Neural progenitor cell (in vitro differentiated cells): Measurements from ENCODE around the gene DISP3. TPM values are rescaled to one million over a fixed set of nuclear protein-coding genes. Genes with fewer than 3 reads are reported as not detected.

Experiments
- DNase-seq: peaks from one replicate; pipeline ENCODE4 v3.0.0-alpha.2; 2016; ENCODE audit warnings: low spot score
- H2AFZ ChIP-seq: fragments of 200-600 bp; sonication (generic); replicated peaks from 2 replicates; pipeline ENCODE4 v1.6.1; 2016; ENCODE audit warnings: antibody characterized with exemption
- H3F3A ChIP-seq: fragments of 200-600 bp; sonication (generic); 2 replicates; pipeline ENCODE4 v1.6.1; 2016; ENCODE audit warnings: antibody characterized with exemption, low read depth
- H3K27ac ChIP-seq: fragments of 200-600 bp; sonication (generic); 2 replicates; pipeline ENCODE4 v1.5.1; 2016; ENCODE audit warnings: mild to moderate bottlenecking
- H3K27me3 ChIP-seq: fragments of 200-600 bp; sonication (generic); 2 replicates; pipeline ENCODE4 v1.6.1; 2016; ENCODE audit warnings: mild to moderate bottlenecking, moderate library complexity
- H3K36me3 ChIP-seq: fragments of 200-600 bp; sonication (generic); 2 replicates; pipeline ENCODE4 v1.5.1; 2016
- H3K4me1 ChIP-seq: fragments of 200-600 bp; sonication (generic); 2 replicates; pipeline ENCODE4 v1.6.1; 2016; ENCODE audit warnings: mixed run types
- H3K4me2 ChIP-seq: fragments of 200-600 bp; sonication (generic); 2 replicates; pipeline ENCODE4 v1.6.1; 2016
- H3K4me3 ChIP-seq: fragments of 200-600 bp; sonication (generic); 2 replicates; pipeline ENCODE4 v1.5.1; 2016
- H3K79me2 ChIP-seq: fragments of 200-600 bp; sonication (generic); 2 replicates; pipeline ENCODE4 v1.6.1; 2016; ENCODE audit warnings: low read depth
- H3K9ac ChIP-seq: fragments of 200-600 bp; sonication (generic); 2 replicates; pipeline ENCODE4 v1.6.1; 2016
- H3K9me3 ChIP-seq: fragments of 200-600 bp; sonication (generic); 2 replicates; pipeline ENCODE4 v1.5.1; 2016; ENCODE audit warnings: low read depth
- H4K20me1 ChIP-seq: fragments of 200-600 bp; sonication (generic); 2 replicates; pipeline ENCODE4 v1.6.1; 2016; ENCODE audit warnings: low read depth
- H3K27ac Mint-ChIP-seq: 3 replicates; pipeline ENCODE4 v1.8.0; 2021; ENCODE audit warnings: mixed read lengths
- H3K27me3 Mint-ChIP-seq: 2 replicates; pipeline ENCODE4 v1.8.0; 2022; ENCODE audit warnings: low read depth, mild to moderate bottlenecking, inconsistent platforms, moderate library complexity, mixed read lengths; ENCODE audit not compliant: insufficient read depth
- H3K36me3 Mint-ChIP-seq: 3 replicates; pipeline ENCODE4 v1.8.0; 2021; ENCODE audit warnings: mixed read lengths
- H3K4me1 Mint-ChIP-seq: 3 replicates; pipeline ENCODE4 v1.8.0; 2021; ENCODE audit warnings: mixed read lengths
- H3K4me3 Mint-ChIP-seq: 3 replicates; pipeline ENCODE4 v1.8.0; 2021; ENCODE audit warnings: mild to moderate bottlenecking, moderate library complexity, mixed read lengths
- H3K9me3 Mint-ChIP-seq: 3 replicates; pipeline ENCODE4 v1.8.0; 2020; ENCODE audit warnings: mixed read lengths
- EZH2 ChIP-seq: fragments of 200-600 bp; sonication (generic); IDR thresholded peaks from 2 replicates; pipeline ENCODE4 v1.6.1; 2017; ENCODE audit warnings: antibody characterized with exemption, mild to moderate bottlenecking, moderate library complexity
- EZH2phosphoT487 ChIP-seq: fragments of 200-600 bp; sonication (generic); IDR thresholded peaks from 2 replicates; pipeline ENCODE4 v1.6.1; 2017; ENCODE audit warnings: antibody characterized with exemption
- total RNA-seq: library from RNA; depleted of rRNA; stranded (reverse); fragments of >200 nt; gene quantifications from 2 replicates; pipeline ENCODE4 v1.2.3, GENCODE V29; 2015; ENCODE audit warnings: low replicate concordance
- TF ChIP-seq, protein P1 (sequence below): fragments of 200-600 bp; sonication (generic); IDR thresholded peaks from 2 replicates; pipeline ENCODE4 v1.5.1; 2017; ENCODE audit warnings: antibody characterized with exemption, mild to moderate bottlenecking

Gene DISP3
- total RNA-seq, 1 donor from 2014 or later = 2.0 TPM

DNA sequence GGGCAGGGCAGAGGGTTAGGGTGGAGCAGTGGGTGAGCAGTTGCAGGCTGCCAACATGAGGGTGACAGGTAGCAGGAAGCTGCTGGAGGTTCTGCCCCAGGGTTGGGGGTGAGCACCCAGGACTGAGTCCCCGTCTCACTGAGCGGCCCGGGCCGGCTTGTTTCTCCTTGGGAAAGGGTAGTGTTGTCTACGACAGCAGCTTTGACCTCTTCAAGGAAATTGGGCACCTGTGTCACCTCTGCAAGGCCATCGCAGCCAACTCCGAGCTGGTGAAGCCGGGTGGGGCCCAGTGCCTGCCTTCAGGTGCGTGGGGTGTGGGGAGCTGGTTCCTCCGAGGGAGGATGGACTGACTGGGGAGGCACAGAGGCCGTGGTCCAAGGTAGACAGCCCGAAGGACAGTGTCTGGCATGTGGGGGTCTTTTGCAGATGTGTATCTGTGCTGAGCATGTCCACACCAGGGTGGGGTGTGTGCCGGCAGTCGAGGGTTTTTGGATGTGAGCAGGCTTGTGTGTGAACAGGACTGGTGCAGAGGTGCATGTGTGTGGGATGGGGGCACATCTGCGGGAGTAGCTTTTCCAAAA is 51.9 kb downstream of the DISP3 start:
- no peak for DNase-seq
- TF ChIP-seq, protein P1, sequence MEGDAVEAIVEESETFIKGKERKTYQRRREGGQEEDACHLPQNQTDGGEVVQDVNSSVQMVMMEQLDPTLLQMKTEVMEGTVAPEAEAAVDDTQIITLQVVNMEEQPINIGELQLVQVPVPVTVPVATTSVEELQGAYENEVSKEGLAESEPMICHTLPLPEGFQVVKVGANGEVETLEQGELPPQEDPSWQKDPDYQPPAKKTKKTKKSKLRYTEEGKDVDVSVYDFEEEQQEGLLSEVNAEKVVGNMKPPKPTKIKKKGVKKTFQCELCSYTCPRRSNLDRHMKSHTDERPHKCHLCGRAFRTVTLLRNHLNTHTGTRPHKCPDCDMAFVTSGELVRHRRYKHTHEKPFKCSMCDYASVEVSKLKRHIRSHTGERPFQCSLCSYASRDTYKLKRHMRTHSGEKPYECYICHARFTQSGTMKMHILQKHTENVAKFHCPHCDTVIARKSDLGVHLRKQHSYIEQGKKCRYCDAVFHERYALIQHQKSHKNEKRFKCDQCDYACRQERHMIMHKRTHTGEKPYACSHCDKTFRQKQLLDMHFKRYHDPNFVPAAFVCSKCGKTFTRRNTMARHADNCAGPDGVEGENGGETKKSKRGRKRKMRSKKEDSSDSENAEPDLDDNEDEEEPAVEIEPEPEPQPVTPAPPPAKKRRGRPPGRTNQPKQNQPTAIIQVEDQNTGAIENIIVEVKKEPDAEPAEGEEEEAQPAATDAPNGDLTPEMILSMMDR = no peak
- Histone ChIP-seq H3K4me3 (no peak overlapping the region), H3K4me1 (no peaks in the 10 kb centered on the region), H2AFZ (no peak overlapping the region), H3K27ac (no peak overlapping the region), H3K9me3 (no peaks in the 10 kb centered on the region), H3K4me2 (no peak overlapping the region), H4K20me1 (no peaks in the 10 kb centered on the region), H3K36me3 (no peaks in the 10 kb centered on the region), H3K79me2 (no peaks in the 10 kb centered on the region), H3K27me3 (no peaks in the 10 kb centered on the region), H3F3A (no peaks in the 10 kb centered on the region), H3K9ac (no peak overlapping the region)
- Mint-ChIP-seq H3K36me3 (peaks cover 2% of the 10 kb centered on the region), H3K4me1 (peaks cover 3% of the 10 kb centered on the region), H3K27ac (no peak overlapping the region), H3K4me3 (peak overlapping the region; percentile 49), H3K27me3 (peaks cover 2% of the 10 kb centered on the region), H3K9me3 (no peaks in the 10 kb centered on the region)

GRCh38 chr1:11531314-11531870 is 52.4 kb downstream of the DISP3 start:
- peaks cover 2% of the 10 kb centered on the region for H3K36me3 Mint-ChIP-seq
- H3K4me1 Mint-ChIP-seq = peaks cover 3% of the 10 kb centered on the region
- H3K4me3 Mint-ChIP-seq = no peak overlapping the region
- Histone ChIP-seq H3K36me3 (no peaks in the 10 kb centered on the region), H3F3A (no peaks in the 10 kb centered on the region), H3K9me3 (no peaks in the 10 kb centered on the region), H3K27me3 (no peaks in the 10 kb centered on the region), H4K20me1 (no peaks in the 10 kb centered on the region), H3K27ac (no peak overlapping the region), H3K4me1 (no peaks in the 10 kb centered on the region), H2AFZ (no peak overlapping the region), H3K79me2 (no peaks in the 10 kb centered on the region), H3K4me2 (no peak overlapping the region), H3K4me3 (no peak overlapping the region), H3K9ac (no peak overlapping the region)
- TF ChIP-seq EZH2phosphoT487 (no peak), EZH2 (no peak)
- TF ChIP-seq, protein P1 = no peak
- H3K27ac Mint-ChIP-seq = no peak overlapping the region
- no peaks in the 10 kb centered on the region for H3K9me3 Mint-ChIP-seq
- peaks cover 2% of the 10 kb centered on the region for H3K27me3 Mint-ChIP-seq
- peak; percentile 37 for DNase-seq

- Mint-ChIP-seq H3K27me3 (peaks cover 2% of the 10 kb centered on the region), H3K4me1 (peaks cover 3% of the 10 kb centered on the region), H3K36me3 (peaks cover 2% of the 10 kb centered on the region), H3K9me3 (no peaks in the 10 kb centered on the region), H3K4me3 (no peak overlapping the region), H3K27ac (no peak overlapping the region)
- no peaks in the 10 kb centered on the region for H3F3A ChIP-seq
- no peaks in the 10 kb centered on the region for H3K79me2 ChIP-seq
- DNase-seq = no peak
- no peaks in the 10 kb centered on the region for H3K9me3 ChIP-seq
- no peaks in the 10 kb centered on the region for H3K36me3 ChIP-seq
- H3K4me2 ChIP-seq = no peak overlapping the region
- TF ChIP-seq EZH2 (no peak), EZH2phosphoT487 (no peak)
- TF ChIP-seq, protein P1 = no peak
- H3K4me3 ChIP-seq = no peak overlapping the region
- no peaks in the 10 kb centered on the region for H4K20me1 ChIP-seq
- no peak overlapping the region for H3K9ac ChIP-seq
- no peak overlapping the region for H3K27ac ChIP-seq
- no peaks in the 10 kb centered on the region for H3K4me1 ChIP-seq
- no peak overlapping the region for H2AFZ ChIP-seq
- H3K27me3 ChIP-seq = no peaks in the 10 kb centered on the region
Observed at GRCh38 chr1:11531943-11532342, 53.0 kb downstream of the DISP3 start.
